HG03025 (cell line): Measurements from ENCODE around the gene OVOL1.
"Not testable (repeated sequence)": the region's sequence is repeated elsewhere in the genome, so short reads cannot be mapped to it uniquely, and the experiment has no call there.

Experiments used
- ATAC-seq: cut with Tn5 transposase; IDR thresholded peaks from one replicate; pipeline ENCODE4 v1.9.1; 2021; ENCODE audit warnings: mild to moderate bottlenecking, moderate library complexity; ENCODE audit not compliant: unreplicated experiment, low FRiP score

Gene OVOL1

DNA sequence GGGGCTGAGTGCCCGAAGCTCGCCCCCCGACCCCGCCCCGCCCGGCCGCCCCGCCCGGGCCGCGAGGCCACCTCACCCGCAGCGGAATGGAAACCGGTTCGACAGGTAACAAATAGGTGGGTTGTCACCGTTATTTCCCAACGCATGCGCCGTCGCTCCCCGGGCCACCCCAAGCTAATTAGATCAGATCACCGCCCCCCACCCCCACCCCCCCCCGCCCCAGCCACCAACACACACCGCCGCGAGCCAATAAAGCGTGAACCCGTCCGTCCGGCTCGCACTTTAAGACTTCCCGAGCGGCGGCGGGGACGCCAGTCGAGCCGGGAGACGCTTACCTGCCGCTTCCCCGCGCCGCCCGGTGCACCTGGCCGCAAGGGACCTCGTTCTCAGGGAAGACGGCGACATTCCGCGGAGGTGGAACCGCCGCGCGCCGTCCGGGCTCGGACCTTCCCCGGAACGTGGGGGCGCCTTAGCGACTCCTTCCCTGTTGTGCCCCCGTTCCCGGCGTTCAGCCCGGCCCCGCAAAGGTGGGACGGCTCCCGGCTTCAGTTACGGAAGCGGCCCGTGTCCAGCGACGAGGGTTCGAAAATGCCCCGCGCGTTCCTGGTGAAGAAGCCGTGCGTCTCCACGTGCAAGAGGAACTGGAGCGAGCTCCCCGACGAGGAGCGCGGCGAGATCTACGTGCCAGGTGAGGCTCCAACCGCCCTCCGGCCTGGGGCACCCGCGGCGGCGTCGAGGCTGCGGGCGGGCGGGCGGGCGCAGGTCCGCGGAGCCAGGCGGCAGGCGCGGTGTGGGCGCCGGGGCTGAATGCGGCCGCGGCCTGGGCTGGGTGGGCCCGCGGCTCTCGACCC is at the start of gene OVOL1:
Gene OVOL1 (plus strand): TSS at position 278 of the 851 bp plus-strand sequence. CDS start 311 bp downstream, at position 589.
- ATAC-seq, result no peak

DNA sequence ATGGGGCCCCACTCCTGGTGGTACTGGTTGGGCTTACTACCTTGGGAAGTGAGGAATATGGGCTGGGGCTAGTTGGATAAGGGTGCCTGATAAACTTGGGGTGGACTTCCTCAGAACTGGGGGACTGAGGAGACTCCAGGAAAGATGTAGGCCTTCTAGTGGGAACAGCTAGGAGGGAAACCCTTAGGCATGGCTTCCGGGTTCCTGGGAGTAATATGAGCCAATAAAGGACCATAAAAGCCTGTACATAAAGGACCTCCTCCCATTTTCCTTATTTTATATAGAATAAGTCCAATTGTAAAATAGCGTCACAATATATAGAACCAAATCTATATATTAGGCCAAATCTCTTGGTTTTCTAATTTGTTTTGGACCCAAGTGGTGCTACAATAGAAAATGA is 47.8 kb upstream of the OVOL1 start:
- no peak for ATAC-seq

- no peak for ATAC-seq
These were observed 45.7 kb upstream of the OVOL1 start for GRCh38 chr11:65741185-65741584.

DNA sequence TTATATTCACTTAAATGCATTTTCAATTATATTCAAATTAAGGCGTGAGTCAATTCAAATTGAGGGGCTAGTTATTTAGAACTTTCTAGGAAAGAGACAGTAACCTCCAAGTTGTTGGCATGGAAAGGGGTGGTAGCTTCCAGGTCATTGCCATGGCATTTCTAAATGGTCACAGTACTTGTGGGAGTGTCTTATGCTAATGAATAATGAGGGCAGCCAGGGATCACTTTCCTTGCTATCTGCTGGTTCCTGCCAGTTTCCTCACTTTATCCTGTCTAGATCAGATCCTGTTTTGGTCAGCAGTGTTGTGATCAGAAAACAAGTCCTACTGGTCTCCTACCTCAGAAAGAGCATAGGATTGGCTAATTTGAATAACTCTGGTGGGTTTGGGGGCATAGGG is 44.5 kb upstream of the OVOL1 start:
- ATAC-seq, result no peak

GRCh38 chr11:65743681-65744025 is 43.2 kb upstream of the OVOL1 start:
- no peak for ATAC-seq

DNA sequence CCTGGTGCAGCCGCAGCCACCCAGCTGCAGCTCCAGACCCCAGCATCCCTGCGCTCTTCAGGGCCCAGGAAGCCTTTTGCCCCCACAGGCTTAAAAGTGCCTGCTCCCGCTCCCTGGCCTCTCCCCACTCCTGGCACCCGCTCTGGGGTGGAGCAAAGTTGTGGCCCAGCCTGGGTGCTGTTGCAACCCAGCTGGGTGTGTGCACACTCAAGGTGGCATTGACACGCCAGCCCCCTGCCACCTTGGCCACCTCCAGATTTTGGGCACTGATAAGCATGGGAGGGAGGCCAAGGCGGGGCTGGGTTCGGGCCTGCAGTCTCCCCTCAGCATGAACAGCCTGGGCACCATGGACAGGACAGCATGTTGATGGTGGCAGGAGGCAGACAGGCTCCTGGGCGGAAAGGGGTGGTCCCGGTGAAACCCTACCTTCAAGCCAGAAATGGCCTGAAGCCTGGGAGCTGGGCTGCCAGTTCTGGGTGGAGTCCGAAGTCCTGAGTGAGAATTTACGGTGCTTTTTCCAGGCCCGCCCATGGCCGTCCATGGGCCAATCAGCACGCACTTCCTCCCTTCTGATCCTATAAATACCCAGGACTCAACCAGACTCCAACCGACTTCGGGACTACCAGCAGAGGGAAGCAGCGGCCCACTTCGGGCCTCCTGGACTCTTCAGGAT is 42.7 kb upstream of the OVOL1 start:
- ATAC-seq, result no peak

DNA sequence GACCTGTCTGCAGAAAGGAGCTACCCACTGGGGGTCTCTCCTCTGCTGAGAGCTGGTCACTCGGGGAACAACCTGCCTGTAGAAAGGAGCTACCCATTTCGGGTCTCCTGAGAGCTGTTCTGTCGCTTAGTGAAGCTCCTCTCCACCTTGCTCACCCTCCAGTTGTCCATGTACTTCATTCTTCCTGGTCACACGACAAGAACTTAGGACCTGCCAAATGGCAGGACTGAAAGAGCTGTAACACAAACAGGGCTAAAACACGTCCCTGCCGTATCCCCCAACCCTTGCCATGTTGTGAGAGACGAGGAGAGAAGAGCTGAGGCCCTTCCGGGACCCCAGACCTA is 42.2 kb upstream of the OVOL1 start:
- ATAC-seq, result no peak

- no peak for ATAC-seq
These were observed 41.8 kb upstream of the OVOL1 start for GRCh38 chr11:65745049-65745448.

DNA sequence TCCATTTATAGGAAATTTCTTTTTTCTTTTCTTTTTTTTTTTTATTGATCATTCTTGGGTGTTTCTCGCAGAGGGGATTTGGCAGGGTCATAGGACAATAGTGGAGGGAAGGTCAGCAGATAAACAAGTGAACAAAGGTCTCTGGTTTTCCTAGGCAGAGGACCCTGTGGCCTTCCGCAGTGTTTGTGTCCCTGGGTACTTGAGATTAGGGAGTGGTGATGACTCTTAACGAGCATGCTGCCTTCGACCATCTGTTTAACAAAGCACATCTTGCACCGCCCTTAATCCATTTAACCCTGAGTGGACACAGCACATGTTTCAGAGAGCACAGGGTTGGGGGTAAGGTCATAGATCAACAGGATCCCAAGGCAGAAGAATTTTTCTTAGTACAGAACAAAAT is 24.7 kb upstream of the OVOL1 start:
- not testable (repeated sequence) for ATAC-seq

GRCh38 chr11:65762816-65763215 is 24.0 kb upstream of the OVOL1 start:
- not testable (repeated sequence) for ATAC-seq

DNA sequence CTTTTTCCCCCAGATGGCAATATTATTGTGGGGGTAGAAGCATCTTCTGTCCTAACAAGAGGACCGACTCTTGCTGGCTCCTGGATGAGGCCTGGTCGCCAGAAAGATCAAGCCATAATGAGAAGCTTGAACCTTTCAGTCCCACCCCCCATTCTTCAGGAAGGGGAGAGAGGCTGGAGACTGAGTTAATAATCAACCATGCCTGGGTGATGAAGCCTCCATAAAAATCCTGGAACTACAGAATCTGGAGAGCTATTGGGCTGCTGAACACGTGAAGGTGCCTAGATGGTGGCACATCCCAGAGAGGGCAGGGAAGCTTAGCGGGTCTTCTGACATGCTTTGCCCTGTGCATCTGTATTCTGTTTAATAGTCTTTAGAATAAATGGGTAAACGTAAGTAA is 22.4 kb upstream of the OVOL1 start:
- ATAC-seq, result no peak

DNA sequence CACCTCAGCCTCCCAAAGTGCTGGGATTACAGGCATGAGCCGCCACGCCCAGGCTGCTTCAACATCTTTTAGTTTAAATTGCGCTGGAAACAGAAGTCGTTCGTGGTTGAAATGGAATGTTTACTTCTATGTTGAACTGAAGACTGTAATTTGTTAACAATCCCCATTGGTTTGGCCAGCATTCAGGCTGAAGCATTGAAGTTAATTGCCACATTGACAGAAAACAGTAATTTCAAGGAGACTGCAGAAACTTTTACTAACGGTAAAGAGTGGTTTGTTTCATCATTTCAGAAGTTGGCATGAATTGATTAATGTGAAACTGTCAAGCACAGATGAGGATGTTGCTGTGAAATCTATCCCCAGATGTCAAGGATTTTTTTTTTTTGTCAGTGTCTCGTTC is 20.3 kb upstream of the OVOL1 start:
- no peak for ATAC-seq

DNA sequence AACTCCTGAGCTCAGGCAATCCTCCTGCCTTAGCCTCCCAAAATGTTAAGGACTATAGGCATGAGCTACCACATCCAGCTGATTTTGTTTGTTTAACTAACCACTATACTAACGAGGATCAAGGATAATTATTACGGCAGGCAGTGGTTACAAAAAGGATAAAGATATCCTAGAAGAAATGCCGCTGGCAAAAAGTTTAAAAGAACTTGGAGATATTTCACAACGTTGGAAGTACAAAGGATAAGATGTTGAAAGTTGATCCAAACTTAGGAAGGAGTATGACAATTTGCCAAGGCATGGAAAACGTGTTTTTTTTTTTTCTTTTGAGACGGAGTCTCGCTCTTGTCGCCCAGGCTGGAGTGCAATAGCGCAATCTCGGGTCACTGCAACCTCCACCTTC is 19.5 kb upstream of the OVOL1 start:
- ATAC-seq, result no peak

DNA sequence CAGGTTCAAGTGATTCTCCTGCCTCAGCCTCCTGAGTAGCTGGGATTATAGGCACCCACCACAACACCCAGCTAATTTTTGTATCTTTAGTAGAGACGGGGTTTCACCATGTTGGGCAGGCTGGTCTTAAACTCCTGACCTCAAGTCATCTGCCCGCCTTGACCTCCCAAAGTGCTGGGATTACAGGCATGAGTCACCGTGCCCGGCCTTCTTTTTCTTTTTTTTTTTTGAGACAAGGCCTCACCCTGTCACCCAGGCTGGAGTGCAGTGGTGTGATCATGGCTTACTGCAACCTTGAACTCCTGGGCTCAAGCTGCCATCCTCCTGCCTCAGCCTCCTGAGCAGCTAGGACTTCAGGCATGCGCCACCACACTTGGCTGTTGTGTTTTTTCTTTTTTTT is 19.1 kb upstream of the OVOL1 start:
- ATAC-seq, result not testable (repeated sequence)

- no peak for ATAC-seq
These were observed 15.8 kb upstream of the OVOL1 start for GRCh38 chr11:65770951-65771567.

GRCh38 chr11:65771589-65772112 is 15.2 kb upstream of the OVOL1 start:
- no peak for ATAC-seq

DNA sequence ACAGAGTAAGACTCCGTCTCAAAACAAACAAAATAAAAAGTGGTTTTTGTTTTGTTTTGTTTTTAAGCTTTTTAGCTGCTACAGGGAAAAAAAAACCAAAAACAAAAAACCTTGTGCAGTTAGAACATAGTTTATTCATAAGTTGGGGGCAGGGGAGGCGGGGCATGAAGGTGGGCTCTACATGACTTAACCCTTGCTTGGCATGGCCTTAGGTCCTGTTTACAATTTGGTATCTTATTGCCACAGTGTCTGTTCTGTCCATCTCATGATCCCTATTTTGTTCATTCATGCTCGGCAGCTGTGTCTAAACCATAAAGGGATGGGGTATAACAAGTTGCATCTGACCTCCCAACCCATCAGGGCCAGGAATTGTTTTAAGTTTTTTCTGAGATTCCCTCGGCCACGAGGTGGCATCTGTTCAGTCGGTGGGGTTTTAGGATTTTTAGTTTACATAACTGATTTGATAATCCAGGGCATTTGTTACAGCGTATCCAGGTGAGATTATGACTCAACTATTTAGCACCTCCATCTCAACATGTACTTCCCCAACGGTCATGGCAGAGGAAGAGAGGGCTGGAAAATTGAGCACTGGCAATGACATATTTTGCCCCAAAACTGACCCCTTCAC is 13.0 kb upstream of the OVOL1 start:
- ATAC-seq, result no peak

- no peak for ATAC-seq
These were observed 12.1 kb upstream of the OVOL1 start for GRCh38 chr11:65774525-65775306.

GRCh38 chr11:65776196-65776595 is 10.7 kb upstream of the OVOL1 start:
- no peak for ATAC-seq

- ATAC-seq, result no peak
These were observed 10.1 kb upstream of the OVOL1 start for GRCh38 chr11:65776710-65777141.
